Liver (tissue), 9 donors: ENCODE results near the gene TMEM119. TPM values are rescaled to one million over a fixed set of nuclear protein-coding genes. Genes with fewer than 3 reads are reported as not detected.

ENCODE experiments used
- DNase-seq: peaks from one replicate; pipeline ENCODE4 v3.0.0-alpha.2; 2017; ENCODE audit warnings: low spot score
- H3K27ac ChIP-seq, 2 donors: one replicate each; pipeline ENCODE4 v1.7.0; 2013; ENCODE audit warnings: inconsistent platforms in 2 of 2, low read length in 2 of 2, control low read depth in 1 of 2, low read depth in 1 of 2, mild to moderate bottlenecking in 1 of 2
- H3K27me3 ChIP-seq, 4 donors: one replicate each; pipeline versions ENCODE4 v1.6.1 to v1.7.0; 2013; ENCODE audit warnings: low read length in 3 of 4, inconsistent platforms in 1 of 4, mild to moderate bottlenecking in 1 of 4, moderate library complexity in 1 of 4; ENCODE audit not compliant: control insufficient read depth in 4 of 4, insufficient read depth in 4 of 4
- H3K36me3 ChIP-seq, 4 donors: one replicate each; pipeline versions ENCODE4 v1.6.1 to v1.7.0; 2013; ENCODE audit warnings: low read length in 3 of 4, mild to moderate bottlenecking in 3 of 4, low read depth in 1 of 4, moderate library complexity in 1 of 4; ENCODE audit not compliant: control insufficient read depth in 4 of 4, insufficient read depth in 3 of 4
- H3K4me1 ChIP-seq, 4 donors: one replicate each; pipeline versions ENCODE4 v1.6.1 to v1.7.0; 2013; ENCODE audit warnings: low read length in 3 of 4, mild to moderate bottlenecking in 3 of 4, moderate library complexity in 1 of 4; ENCODE audit not compliant: control insufficient read depth in 4 of 4, insufficient read depth in 4 of 4
- H3K4me3 ChIP-seq, 3 donors: one replicate each; pipeline versions ENCODE4 v1.6.1 to v1.7.0; 2013; ENCODE audit warnings: low read length in 3 of 3, control low read depth in 1 of 3, low read depth in 1 of 3, mild to moderate bottlenecking in 1 of 3
- H3K9ac ChIP-seq, 2 donors: one replicate each; pipeline ENCODE4 v1.7.0; 2013; ENCODE audit warnings: low read length in 2 of 2, mild to moderate bottlenecking in 2 of 2, moderate library complexity in 2 of 2, control low read depth in 1 of 2, low read depth in 1 of 2
- H3K9me3 ChIP-seq, 4 donors: one replicate each; pipeline versions ENCODE4 v1.6.1 to v1.7.0; 2013; ENCODE audit warnings: low read length in 3 of 4; ENCODE audit not compliant: control insufficient read depth in 4 of 4
- ATF3 ChIP-seq: IDR thresholded peaks from 2 replicates; pipeline ENCODE4 v1.6.1; 2016; ENCODE audit warnings: antibody characterized with exemption
- CTCF ChIP-seq: fragments of 150-350 bp; IDR thresholded peaks from 2 replicates; pipeline ENCODE4 v1.5.1; 2017; ENCODE audit warnings: improper control_type of control experiment, low read depth, low read length; ENCODE audit not compliant: missing input control
- EGR1 ChIP-seq, 2 donors: IDR thresholded peaks; 2 replicates each; pipeline ENCODE4 v1.6.1; 2016 to 2018; ENCODE audit warnings: antibody characterized with exemption in 2 of 2, low read depth in 2 of 2
- FOXA1 ChIP-seq: IDR thresholded peaks from 2 replicates; pipeline ENCODE4 v1.6.1; 2016; ENCODE audit warnings: antibody characterized with exemption
- HNF4A ChIP-seq, 2 donors: conservative IDR thresholded peaks; 2 replicates each; pipeline ENCODE4 v1.6.1; 2016; ENCODE audit warnings: antibody characterized with exemption in 2 of 2, mild to moderate bottlenecking in 2 of 2
- HNF4G ChIP-seq: IDR thresholded peaks from 2 replicates; pipeline ENCODE4 v1.6.1; 2016; ENCODE audit warnings: antibody characterized with exemption
- JUND ChIP-seq, 2 donors: IDR thresholded peaks; 2 replicates each; pipeline ENCODE4 v1.6.1; 2016; ENCODE audit warnings: antibody characterized with exemption in 2 of 2
- MAX ChIP-seq: IDR thresholded peaks from 2 replicates; pipeline ENCODE4 v1.6.1; 2016; ENCODE audit warnings: antibody characterized with exemption
- NR2F2 ChIP-seq: IDR thresholded peaks from 2 replicates; pipeline ENCODE4 v1.6.1; 2016; ENCODE audit warnings: antibody characterized with exemption
- RAD21 ChIP-seq, 2 donors: IDR thresholded peaks; 2 replicates each; pipeline ENCODE4 v1.6.1; 2016; ENCODE audit warnings: antibody characterized with exemption in 2 of 2, mild to moderate bottlenecking in 2 of 2
- REST ChIP-seq: IDR thresholded peaks from 2 replicates; pipeline ENCODE4 v1.6.1; 2016; ENCODE audit warnings: antibody characterized with exemption, mild to moderate bottlenecking
- RXRA ChIP-seq, 2 donors: IDR thresholded peaks; 2 replicates each; pipeline ENCODE4 v1.6.1; 2017 to 2018; ENCODE audit warnings: antibody characterized with exemption in 2 of 2, mild to moderate bottlenecking in 1 of 2
- SP1 ChIP-seq: IDR thresholded peaks from 2 replicates; pipeline ENCODE4 v1.6.1; 2018; ENCODE audit warnings: antibody characterized with exemption, mild to moderate bottlenecking
- TAF1 ChIP-seq: conservative IDR thresholded peaks from 2 replicates; pipeline ENCODE4 v1.6.1; 2016; ENCODE audit warnings: antibody characterized with exemption, mild to moderate bottlenecking
- YY1 ChIP-seq: IDR thresholded peaks from 2 replicates; pipeline ENCODE4 v1.6.1; 2016; ENCODE audit warnings: antibody characterized with exemption, mild to moderate bottlenecking
- WGBS: extraction: QIAGEN DNeasy Blood & Tissue Kit; methylation state at CpG from one replicate; pipeline ENCODE4 v1.1.7; 2013; 5-methylcytosine and 5-hydroxymethylcytosine counted together
- polyA plus RNA-seq, 2 donors: library from polyadenylated mRNA; stranded (reverse) in 1 of 2; unstranded in 1 of 2; fragments of 200-250 nt in 1 of 2; fragments of >200 nt in 1 of 2; fragmentation: Nextera tagmentation in 1 of 2; extraction: Ambion mirVana in 1 of 2; gene quantifications; one replicate each; pipeline versions ENCODE4 v1.2.1 to v1.2.3, GENCODE V29; 2013 to 2015
- total RNA-seq, 2 donors: library from RNA; depleted of rRNA; stranded (reverse); fragments of >200 nt; gene quantifications; one replicate each; pipeline ENCODE4 v1.2.3, GENCODE V29; 2014
- donor health status: healthy.
- donor health status: healthy.
- donor health status: healthy.
- donor health status: healthy.
- donor health status: healthy.

Gene TMEM119
- total and polyA plus RNA-seq, 4 donors = 0.14 to 2.6 (median 0.38) TPM

GRCh38 chr12:108612788-108613282 lies 15.0 kb upstream of the TMEM119 start (continued):
- no peak for TF ChIP-seq HNF4A (conservative IDR thresholded peaks at IDR 0.05)

- 48% methylated on average over 5 of the region's 5 CpGs for WGBS
- Histone ChIP-seq H3K36me3 (no peaks in the 10 kb centered on the region), H3K4me3 (no peak overlapping the region), H3K9ac (no peak overlapping the region), H3K27me3 (no peaks in the 10 kb centered on the region), H3K27ac (no peak overlapping the region), H3K4me1 (no peaks in the 10 kb centered on the region), H3K9me3 (no peaks in the 10 kb centered on the region)
- peak in 1 of 2 donors; percentile 46 for TF ChIP-seq RAD21 (IDR thresholded peaks at IDR 0.05)
- TF ChIP-seq MAX = no peak
- peak; percentile 8 for TF ChIP-seq CTCF
- no peak for DNase-seq
These were observed 14.1 kb upstream of the TMEM119 start for GRCh38 chr12:108611884-108612415.

- Histone ChIP-seq H3K27ac (no peak overlapping the region), H3K9ac (no peak overlapping the region), H3K4me1 (no peaks in the 10 kb centered on the region), H3K27me3 (no peaks in the 10 kb centered on the region), H3K36me3 (no peaks in the 10 kb centered on the region), H3K9me3 (no peaks in the 10 kb centered on the region), H3K4me3 (no peak overlapping the region)
- no peak for TF ChIP-seq REST
- no peak for TF ChIP-seq MAX
- no peak for TF ChIP-seq HNF4A (conservative IDR thresholded peaks at IDR 0.05)
- no peak for TF ChIP-seq ATF3
- no peak for TF ChIP-seq FOXA1
- TF ChIP-seq RAD21 (IDR thresholded peaks at IDR 0.05) = no peak
- no peak for TF ChIP-seq CTCF
- no peak for TF ChIP-seq RXRA (IDR thresholded peaks at IDR 0.05)
- TF ChIP-seq YY1 = no peak
- TF ChIP-seq HNF4G = no peak
- TF ChIP-seq TAF1 = no peak
- no peak for TF ChIP-seq SP1
- no peak for TF ChIP-seq JUND (IDR thresholded peaks at IDR 0.05)
- TF ChIP-seq NR2F2 = no peak
- no peak for TF ChIP-seq EGR1 (IDR thresholded peaks at IDR 0.05; ENCODE audit: low read depth in 2 of 2)
- WGBS = 80% methylated on average over 15 of the region's 15 CpGs
- no peak for DNase-seq
These were observed 13.1 kb upstream of the TMEM119 start for GRCh38 chr12:108610856-108611605.
